Astrocyte (in vitro differentiated cells and primary cell): ENCODE measurements around the gene PLAGL2.

ENCODE experiments used
- CTCF ChIP-seq: IDR thresholded peaks from 2 replicates; pipeline ENCODE4 v1.5.1; 2011; ENCODE audit warnings: low read depth, mild to moderate bottlenecking, inconsistent platforms, low read length, moderate library complexity; ENCODE audit not compliant: insufficient read depth
- EZH2 ChIP-seq: IDR thresholded peaks from 2 replicates; pipeline ENCODE4 v1.6.1; 2012; ENCODE audit warnings: mild to moderate bottlenecking, low read length, inconsistent platforms; ENCODE audit not compliant: insufficient read depth

- TF ChIP-seq CTCF (no peak), EZH2 (no peak)
Measured at GRCh38 chr20:32157611-32158010, 49.9 kb downstream of the PLAGL2 start.
